Stimulated activated naive CD8-positive, alpha-beta T cell treated with anti-CD3 and anti-CD28 coated beads, Interleukin-15, amount 100 ng/mL, for 72 hours (primary cell): ENCODE data around the gene BECN2.

ENCODE experiments used
- ATAC-seq: fragments of 150-1000 bp; cut with Tn5 transposase; 2 replicates; pipeline ENCODE4 v1.10.0; 2021; ENCODE audit warnings: mild to moderate bottlenecking, moderate library complexity
- DNase-seq, 2 donors: peaks; one replicate each; pipeline ENCODE4 v3.0.0; 2021 to 2022
- H3K27ac Mint-ChIP-seq, 2 donors: one replicate each; pipeline ENCODE4 v1.8.0; 2022; ENCODE audit warnings: mild to moderate bottlenecking in 2 of 2, mixed read lengths in 2 of 2, moderate library complexity in 2 of 2
- H3K27me3 Mint-ChIP-seq: one replicate; pipeline ENCODE4 v1.8.0; 2022; ENCODE audit warnings: mixed read lengths
- H3K4me1 Mint-ChIP-seq: one replicate; pipeline ENCODE4 v1.8.0; 2022; ENCODE audit warnings: mild to moderate bottlenecking, mixed read lengths
- H3K4me3 Mint-ChIP-seq, 2 donors: one replicate each; pipeline ENCODE4 v1.8.0; 2022; ENCODE audit warnings: mild to moderate bottlenecking in 2 of 2, mixed read lengths in 2 of 2, moderate library complexity in 1 of 2
- H3K9me3 Mint-ChIP-seq, 2 donors: one replicate each; pipeline ENCODE4 v1.8.0; 2022; ENCODE audit warnings: mixed read lengths in 2 of 2

The BECN2 gene, protein sequence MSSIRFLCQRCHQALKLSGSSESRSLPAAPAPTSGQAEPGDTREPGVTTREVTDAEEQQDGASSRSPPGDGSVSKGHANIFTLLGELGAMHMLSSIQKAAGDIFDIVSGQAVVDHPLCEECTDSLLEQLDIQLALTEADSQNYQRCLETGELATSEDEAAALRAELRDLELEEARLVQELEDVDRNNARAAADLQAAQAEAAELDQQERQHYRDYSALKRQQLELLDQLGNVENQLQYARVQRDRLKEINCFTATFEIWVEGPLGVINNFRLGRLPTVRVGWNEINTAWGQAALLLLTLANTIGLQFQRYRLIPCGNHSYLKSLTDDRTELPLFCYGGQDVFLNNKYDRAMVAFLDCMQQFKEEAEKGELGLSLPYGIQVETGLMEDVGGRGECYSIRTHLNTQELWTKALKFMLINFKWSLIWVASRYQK

DNA sequence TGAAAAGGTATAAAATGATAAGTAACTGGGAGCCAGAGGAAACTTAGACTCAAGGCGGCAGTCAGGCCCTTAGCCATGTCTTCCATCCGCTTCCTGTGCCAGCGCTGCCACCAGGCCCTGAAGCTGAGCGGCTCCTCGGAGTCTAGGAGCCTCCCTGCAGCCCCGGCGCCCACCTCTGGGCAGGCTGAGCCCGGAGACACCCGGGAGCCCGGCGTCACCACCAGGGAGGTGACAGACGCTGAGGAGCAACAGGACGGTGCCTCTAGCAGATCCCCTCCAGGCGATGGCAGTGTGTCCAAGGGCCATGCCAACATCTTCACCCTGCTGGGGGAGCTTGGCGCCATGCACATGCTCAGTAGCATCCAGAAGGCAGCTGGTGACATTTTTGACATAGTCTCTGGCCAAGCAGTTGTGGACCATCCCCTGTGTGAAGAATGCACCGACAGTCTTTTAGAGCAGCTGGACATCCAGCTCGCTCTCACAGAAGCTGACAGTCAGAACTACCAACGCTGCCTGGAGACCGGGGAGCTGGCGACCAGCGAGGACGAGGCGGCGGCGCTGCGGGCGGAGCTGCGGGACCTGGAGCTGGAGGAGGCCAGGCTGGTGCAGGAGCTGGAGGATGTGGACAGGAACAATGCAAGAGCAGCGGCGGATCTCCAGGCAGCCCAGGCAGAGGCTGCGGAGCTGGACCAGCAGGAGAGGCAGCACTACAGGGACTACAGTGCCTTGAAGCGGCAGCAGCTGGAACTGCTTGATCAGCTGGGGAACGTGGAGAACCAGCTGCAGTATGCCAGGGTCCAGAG lies at the start of gene BECN2:
BECN2 (plus strand) TSS at position 76 of the 803 bp plus-strand sequence; CDS start at position 76, 0 bp downstream.
- Mint-ChIP-seq H3K27ac (peak within 1 kb of the TSS in 1 of 2 donors; percentile 42), H3K27me3 (no peaks in the 10 kb centered on the region), H3K4me3 (no peak within 1 kb of the TSS), H3K4me1 (no peaks in the 10 kb centered on the region), H3K9me3 (no peaks in the 10 kb centered on the region)
- ATAC-seq (peak; percentile 43), DNase-seq (no peak)

DNA sequence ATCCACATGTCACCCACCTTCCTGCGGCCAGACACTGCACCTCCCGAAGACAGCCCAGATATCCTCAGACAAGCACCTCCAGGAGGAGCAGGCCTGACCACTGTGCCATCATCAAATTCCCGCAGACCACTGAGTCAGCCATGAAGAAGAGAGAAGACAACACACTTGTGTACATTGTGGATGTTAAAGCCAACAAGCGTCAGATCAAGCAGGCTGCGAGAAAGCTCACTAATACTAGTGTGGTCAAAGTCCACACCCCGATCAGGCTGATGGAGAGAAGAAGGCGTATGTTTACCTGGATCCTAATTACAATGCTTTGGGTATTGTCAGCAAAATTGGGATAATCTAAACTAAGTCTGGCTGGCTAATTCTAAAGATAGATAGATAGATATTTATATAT lies 41.4 kb upstream of the BECN2 start:
- DNase-seq: no peak
- ATAC-seq: no peak
- H3K27me3 Mint-ChIP-seq: no peaks in the 10 kb centered on the region
- no peak overlapping the region for H3K4me3 Mint-ChIP-seq
- H3K9me3 Mint-ChIP-seq: peaks cover 0 to 6% of the 10 kb centered on the region in 2 donors
- no peak overlapping the region for H3K27ac Mint-ChIP-seq
- H3K4me1 Mint-ChIP-seq: no peaks in the 10 kb centered on the region

GRCh38 chr1:241917487-241917886 lies 40.1 kb upstream of the BECN2 start:
- Mint-ChIP-seq H3K27ac (no peak overlapping the region), H3K9me3 (peaks cover 0 to 6% of the 10 kb centered on the region in 2 donors), H3K27me3 (no peaks in the 10 kb centered on the region), H3K4me3 (no peak overlapping the region), H3K4me1 (no peaks in the 10 kb centered on the region)
- DNase-seq: no peak
- ATAC-seq: no peak

DNA sequence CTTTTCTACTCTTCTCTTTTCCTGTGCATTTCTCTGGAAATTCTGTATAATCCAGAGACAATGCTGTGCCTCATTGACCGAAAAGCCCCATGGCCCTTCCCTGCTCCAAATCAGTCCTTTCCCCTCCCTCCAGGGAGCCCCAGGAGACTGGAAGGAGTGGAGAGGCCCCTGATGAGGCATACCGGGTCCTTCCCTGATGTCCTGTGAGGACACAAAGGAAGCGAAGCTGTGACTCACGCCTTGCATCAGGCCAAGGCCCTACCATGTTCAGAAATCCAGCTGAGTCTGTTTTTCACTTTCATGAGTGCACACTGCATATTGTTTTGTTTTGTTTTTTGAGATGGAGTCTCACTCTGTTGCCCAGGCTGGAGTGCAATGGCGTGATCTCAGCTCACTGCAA lies 38.7 kb upstream of the BECN2 start:
- no peak for ATAC-seq
- H3K27me3 Mint-ChIP-seq: no peaks in the 10 kb centered on the region
- no peak for DNase-seq
- no peak overlapping the region for H3K4me3 Mint-ChIP-seq
- no peak overlapping the region for H3K27ac Mint-ChIP-seq
- no peaks in the 10 kb centered on the region for H3K4me1 Mint-ChIP-seq
- peaks cover 0 to 6% of the 10 kb centered on the region in 2 donors for H3K9me3 Mint-ChIP-seq

- Mint-ChIP-seq H3K27ac (no peak overlapping the region), H3K4me1 (no peaks in the 10 kb centered on the region), H3K4me3 (no peak overlapping the region), H3K27me3 (no peaks in the 10 kb centered on the region), H3K9me3 (no peaks in the 10 kb centered on the region)
- ATAC-seq (no peak), DNase-seq (no peak)
Measured at GRCh38 chr1:241924080-241924808, 33.3 kb upstream of the BECN2 start.

GRCh38 chr1:241926141-241926540 lies 31.4 kb upstream of the BECN2 start:
- Mint-ChIP-seq H3K27me3 (no peaks in the 10 kb centered on the region), H3K4me1 (no peaks in the 10 kb centered on the region), H3K4me3 (no peak overlapping the region), H3K9me3 (no peaks in the 10 kb centered on the region), H3K27ac (no peak overlapping the region)
- no peak for ATAC-seq
- DNase-seq: no peak

GRCh38 chr1:241927321-241927720 lies 30.2 kb upstream of the BECN2 start:
- no peaks in the 10 kb centered on the region for H3K9me3 Mint-ChIP-seq
- H3K27me3 Mint-ChIP-seq: no peaks in the 10 kb centered on the region
- H3K27ac Mint-ChIP-seq: no peak overlapping the region
- ATAC-seq (no peak), DNase-seq (no peak)
- H3K4me3 Mint-ChIP-seq: no peak overlapping the region
- no peaks in the 10 kb centered on the region for H3K4me1 Mint-ChIP-seq

DNA sequence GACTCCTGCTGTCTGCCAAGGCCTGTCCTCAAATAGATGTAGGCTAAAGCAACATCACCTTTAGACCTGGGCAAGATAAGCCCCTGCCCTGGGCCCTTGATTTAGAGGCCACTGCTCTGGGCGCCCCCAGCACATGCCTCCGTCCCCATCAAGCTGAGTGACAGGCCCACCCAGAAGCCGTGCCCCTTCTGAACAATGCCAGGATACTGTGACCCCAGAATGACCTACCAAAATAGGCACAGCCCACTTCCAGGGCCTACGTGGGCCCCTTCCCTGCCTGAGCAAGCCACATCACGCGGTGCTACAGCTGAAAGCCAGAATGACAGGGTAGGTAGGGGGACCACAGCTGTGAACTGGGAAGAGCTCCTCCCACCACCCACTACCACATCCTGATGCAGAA lies 24.7 kb upstream of the BECN2 start:
- Mint-ChIP-seq H3K9me3 (no peaks in the 10 kb centered on the region), H3K4me3 (no peak overlapping the region), H3K4me1 (no peaks in the 10 kb centered on the region), H3K27me3 (peaks cover 12% of the 10 kb centered on the region), H3K27ac (peak overlapping the region in 1 of 2 donors; percentile 31)
- no peak for ATAC-seq
- DNase-seq: no peak

DNA sequence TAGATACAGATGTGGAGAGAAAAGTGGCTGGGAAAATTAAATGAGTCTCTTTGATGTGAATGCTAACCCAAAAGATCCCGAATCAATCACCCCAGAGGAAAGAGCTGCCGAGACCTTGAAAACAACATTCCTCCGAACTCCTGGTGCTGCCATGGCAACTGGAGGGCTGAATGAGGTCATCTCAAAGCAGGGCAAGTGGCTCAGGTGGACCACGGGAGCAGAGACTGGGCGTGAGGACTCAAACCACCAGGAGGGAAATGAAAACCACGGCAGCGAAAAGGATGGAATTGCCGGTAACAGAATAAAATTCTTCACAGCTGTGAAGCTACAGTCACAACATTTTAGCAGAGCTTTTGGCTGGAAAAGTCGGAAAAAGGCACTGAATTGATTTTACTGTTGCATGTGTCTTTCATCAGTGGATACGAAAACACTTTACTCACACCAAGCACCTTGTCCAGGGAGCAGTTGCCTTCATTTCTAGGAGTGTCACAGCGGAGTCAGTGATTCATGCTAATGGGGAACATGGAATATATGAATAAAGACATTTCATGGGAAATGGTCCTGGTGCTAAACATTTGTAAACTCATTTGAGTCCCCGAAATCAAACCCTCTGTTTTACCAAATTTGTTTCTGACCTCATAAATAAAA lies 23.2 kb upstream of the BECN2 start:
- DNase-seq (no peak), ATAC-seq (no peak)
- no peak overlapping the region for H3K27ac Mint-ChIP-seq
- peaks cover 0 to 7% of the 10 kb centered on the region in 2 donors for H3K9me3 Mint-ChIP-seq
- H3K27me3 Mint-ChIP-seq: peaks cover 12% of the 10 kb centered on the region
- H3K4me1 Mint-ChIP-seq: no peaks in the 10 kb centered on the region
- no peak overlapping the region for H3K4me3 Mint-ChIP-seq

DNA sequence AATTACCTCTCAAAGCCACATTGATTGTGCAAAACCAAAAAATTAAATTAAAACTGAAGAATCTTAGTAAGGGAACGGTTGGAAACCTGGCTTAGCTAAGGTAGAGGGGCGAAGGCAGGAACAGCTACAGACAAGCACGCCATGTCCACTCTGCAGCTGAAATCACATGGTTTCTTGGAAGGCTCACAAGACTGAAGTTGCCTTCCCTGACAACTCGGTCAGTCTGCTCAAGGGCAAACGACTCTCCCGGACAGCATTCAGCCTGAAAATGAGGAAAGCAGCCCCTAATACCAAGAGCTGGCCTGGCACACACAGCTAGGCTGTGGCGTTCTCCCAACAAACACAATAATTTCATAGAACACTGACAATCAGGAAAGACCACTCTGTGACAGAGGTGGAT lies 22.7 kb upstream of the BECN2 start:
- DNase-seq (no peak), ATAC-seq (no peak)
- Mint-ChIP-seq H3K27ac (no peak overlapping the region), H3K4me1 (no peaks in the 10 kb centered on the region), H3K4me3 (no peak overlapping the region), H3K9me3 (peaks cover 0 to 7% of the 10 kb centered on the region in 2 donors), H3K27me3 (peaks cover 12% of the 10 kb centered on the region)

DNA sequence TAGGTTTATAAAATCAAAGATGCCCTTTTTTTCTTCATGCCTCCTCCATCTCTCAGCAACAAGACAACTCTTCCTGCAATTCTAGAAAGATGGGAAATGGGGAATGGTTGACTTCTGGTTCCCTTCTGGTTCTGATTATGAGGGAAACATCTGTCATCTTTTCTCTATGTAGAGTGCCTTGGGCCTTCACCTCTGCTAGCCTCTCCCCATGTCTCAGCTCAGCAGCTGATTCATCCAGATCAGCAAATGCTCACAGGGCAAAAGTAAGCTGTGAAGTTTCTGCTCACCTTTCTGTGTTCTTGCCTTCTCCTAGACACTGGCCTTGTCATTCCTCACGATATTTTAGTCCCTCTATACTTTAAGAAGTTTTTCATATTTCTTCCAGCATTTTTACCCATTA lies 17.8 kb upstream of the BECN2 start:
- DNase-seq (no peak), ATAC-seq (no peak)
- no peaks in the 10 kb centered on the region for H3K4me1 Mint-ChIP-seq
- no peak overlapping the region for H3K27ac Mint-ChIP-seq
- H3K9me3 Mint-ChIP-seq: peaks cover 0 to 7% of the 10 kb centered on the region in 2 donors
- no peaks in the 10 kb centered on the region for H3K27me3 Mint-ChIP-seq
- no peak overlapping the region for H3K4me3 Mint-ChIP-seq

DNA sequence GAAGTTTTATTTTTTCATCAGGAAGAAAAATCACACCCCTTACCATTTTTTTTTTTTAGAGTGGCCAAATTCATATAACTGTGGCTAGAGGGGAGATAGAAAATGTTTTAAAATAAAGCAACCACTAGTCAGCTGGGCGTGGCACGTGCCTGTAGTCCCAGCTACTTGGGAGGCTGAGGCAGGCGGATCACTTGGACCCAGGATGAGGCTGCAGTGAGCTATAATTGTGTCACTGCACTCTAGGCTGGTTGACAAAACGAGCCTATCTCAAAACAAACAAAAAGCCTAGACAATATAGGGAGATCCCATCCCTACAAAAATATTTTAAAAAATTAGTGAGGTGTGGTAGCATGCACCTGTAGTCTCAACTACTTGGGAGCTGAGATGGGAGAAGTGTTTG lies 14.8 kb upstream of the BECN2 start:
- Mint-ChIP-seq H3K4me3 (no peak overlapping the region), H3K4me1 (no peaks in the 10 kb centered on the region), H3K27me3 (no peaks in the 10 kb centered on the region), H3K9me3 (peaks cover 0 to 7% of the 10 kb centered on the region in 2 donors), H3K27ac (no peak overlapping the region)
- no peak for DNase-seq
- ATAC-seq: no peak

DNA sequence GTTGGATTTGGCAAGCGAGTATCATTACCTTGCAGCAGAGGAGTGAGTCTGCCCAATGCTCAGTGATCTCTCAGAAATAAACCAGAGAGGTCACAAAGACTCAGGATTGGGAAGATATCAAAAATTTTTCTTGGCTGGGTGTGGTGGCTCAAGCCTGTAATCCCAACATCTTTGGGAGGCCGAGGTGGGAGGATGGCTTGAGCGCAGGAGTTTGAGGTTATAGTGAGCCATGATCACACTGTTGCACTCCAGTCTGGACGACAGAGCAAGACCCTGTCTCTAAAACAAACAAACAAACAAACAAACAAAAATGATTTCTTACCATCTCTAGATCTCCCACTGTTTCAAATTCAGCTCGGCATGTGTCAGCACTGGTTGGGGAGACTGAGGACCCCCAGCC lies 13.3 kb upstream of the BECN2 start:
- peak overlapping the region in 1 of 2 donors; percentile 63 for H3K27ac Mint-ChIP-seq
- ATAC-seq (no peak), DNase-seq (no peak)
- no peaks in the 10 kb centered on the region for H3K9me3 Mint-ChIP-seq
- H3K27me3 Mint-ChIP-seq: no peaks in the 10 kb centered on the region
- H3K4me1 Mint-ChIP-seq: no peaks in the 10 kb centered on the region
- H3K4me3 Mint-ChIP-seq: no peak overlapping the region

DNA sequence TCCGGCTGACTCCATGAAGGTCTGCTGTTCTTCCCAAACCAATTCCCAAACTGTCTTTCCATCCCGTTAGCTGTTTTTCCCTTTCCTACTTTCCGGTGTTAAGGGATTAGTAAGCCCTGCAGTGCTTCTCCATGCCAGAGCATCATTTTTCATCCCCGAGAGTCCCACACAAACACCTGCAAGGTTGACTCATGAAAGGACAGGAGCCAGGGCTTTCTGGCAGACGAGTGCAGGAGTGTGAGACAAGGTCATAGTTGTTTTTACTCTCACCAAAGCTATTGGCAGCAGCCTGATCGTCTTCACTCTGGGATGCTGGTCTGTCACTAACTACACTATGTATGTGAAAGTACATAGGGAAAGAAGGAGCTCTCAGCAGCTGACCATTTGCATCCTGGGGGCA lies 10.2 kb upstream of the BECN2 start:
- H3K9me3 Mint-ChIP-seq: no peaks in the 10 kb centered on the region
- H3K4me1 Mint-ChIP-seq: no peaks in the 10 kb centered on the region
- no peaks in the 10 kb centered on the region for H3K27me3 Mint-ChIP-seq
- no peak for DNase-seq
- no peak for ATAC-seq
- H3K27ac Mint-ChIP-seq: no peak overlapping the region
- no peak overlapping the region for H3K4me3 Mint-ChIP-seq

- no peaks in the 10 kb centered on the region for H3K9me3 Mint-ChIP-seq
Measured at GRCh38 chr1:241950390-241950789, 7.2 kb upstream of the BECN2 start.

More at GRCh38 chr1:241950390-241950789, 7.2 kb upstream of the BECN2 start:
- Mint-ChIP-seq H3K4me1 (no peaks in the 10 kb centered on the region), H3K4me3 (no peak overlapping the region), H3K27ac (no peak overlapping the region), H3K27me3 (no peaks in the 10 kb centered on the region)
- ATAC-seq: no peak
- DNase-seq: no peak
